NCI-H128 (cell line): Measurements from ENCODE around the gene COL11A2.
"Not testable (repeated sequence)": the region's sequence is repeated elsewhere in the genome, so short reads cannot be mapped to it uniquely, and the experiment has no call there.

Source experiments
- DNase-seq: peaks from one replicate; lab custom pipeline; 2025; ENCODE audit not compliant: unreplicated experiment; lab: John Stamatoyannopoulos, UW

The COL11A2 gene

DNA sequence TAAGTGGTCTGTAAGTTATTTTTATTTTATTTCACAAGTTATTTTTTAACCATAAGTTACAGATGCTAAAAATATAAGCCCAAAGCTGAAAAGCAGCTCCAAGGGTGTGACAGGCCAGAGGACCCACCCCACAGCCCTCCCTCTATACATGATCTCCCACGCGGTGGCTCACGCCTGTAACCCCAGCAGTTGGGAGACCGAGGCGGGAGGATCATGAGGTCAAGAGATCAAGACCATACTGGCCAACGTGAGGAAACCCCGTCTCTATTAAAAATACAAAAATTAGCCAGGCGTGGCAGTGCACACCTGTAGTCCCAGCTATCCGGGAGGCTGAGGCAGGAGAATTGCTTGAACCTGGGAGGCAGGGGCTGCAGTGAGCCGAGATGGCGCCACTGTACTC is 32.2 kb downstream of the COL11A2 start:
- no peak for DNase-seq

- DNase-seq: no peak
Observed at GRCh38 chr6:33156964-33157363, 35.3 kb downstream of the COL11A2 start.

DNA sequence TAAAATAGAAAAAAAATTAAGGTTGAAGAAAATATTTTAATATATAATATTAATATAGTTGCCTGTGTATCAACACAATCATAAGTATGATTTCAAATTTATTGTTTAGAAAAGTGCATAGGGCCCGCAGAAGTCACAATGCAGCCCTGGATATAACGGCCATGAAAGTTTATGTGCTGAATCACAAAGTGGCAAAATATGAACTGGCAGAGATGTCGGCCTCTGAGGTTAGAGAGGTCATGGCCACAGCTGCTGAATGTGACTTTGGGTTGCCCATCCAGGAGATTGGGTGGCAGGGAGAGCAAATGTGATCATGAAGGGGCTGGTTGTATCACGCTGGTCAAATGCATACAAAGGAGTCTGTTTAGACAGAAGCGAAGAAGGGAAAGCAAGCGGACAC is 35.7 kb downstream of the COL11A2 start:
- DNase-seq: no peak

DNA sequence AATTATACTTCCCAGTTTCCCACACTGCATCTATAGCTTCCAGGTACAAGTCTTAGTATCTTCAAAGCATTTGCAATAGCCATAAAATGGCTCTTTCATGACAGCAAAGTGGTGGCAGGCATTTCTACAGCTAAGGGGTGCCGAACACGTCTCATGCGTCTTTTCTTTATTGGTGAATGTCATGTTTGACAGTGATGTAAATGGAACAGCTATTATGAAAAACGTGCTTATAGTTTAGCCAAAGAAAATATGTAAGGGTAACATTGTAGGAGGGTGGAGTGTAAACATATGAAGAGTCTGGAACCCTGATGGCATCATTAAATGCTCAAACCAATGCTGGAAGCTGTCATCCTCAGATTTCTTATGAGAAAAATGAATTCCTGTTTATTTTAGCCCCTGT is 37.9 kb downstream of the COL11A2 start:
- no peak for DNase-seq

DNA sequence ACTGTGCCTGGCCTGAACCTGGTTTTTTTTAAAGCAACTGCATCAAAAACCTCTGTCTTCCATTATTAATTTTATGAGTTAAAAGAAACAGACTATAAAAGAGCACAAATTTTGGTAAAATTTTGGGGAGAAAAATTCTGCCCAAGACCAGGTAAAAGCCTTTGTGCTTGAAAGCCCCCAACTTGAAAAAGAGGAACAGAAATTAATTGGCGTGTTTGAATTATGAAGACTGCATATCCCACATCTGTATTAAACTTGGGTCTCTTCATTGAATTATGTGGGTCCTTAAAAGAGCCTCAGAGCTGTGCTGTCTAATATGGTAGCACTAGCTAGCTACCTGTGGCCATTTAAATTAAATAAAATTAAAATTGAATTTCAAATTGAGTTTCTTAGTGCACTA is 41.2 kb downstream of the COL11A2 start:
- no peak for DNase-seq

DNA sequence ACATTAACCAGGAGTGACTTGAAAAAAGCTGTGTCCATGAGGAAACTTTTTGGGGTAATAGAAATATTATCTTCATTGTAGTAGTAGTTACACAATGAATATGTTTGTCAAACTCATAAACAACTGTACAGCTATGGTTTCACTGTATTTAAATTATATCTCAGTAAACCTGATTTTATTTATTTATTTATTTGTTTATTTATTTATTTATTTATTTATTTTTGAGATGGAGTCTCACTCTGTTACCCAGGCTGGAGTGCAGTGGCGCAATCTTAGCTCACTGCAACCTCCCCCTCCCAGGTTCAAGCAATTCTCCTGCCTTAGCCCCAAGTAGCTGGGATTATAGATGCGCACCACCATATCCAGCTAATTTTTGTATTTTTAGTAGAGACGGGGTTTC is 41.7 kb downstream of the COL11A2 start:
- DNase-seq: not testable (repeated sequence)

DNA sequence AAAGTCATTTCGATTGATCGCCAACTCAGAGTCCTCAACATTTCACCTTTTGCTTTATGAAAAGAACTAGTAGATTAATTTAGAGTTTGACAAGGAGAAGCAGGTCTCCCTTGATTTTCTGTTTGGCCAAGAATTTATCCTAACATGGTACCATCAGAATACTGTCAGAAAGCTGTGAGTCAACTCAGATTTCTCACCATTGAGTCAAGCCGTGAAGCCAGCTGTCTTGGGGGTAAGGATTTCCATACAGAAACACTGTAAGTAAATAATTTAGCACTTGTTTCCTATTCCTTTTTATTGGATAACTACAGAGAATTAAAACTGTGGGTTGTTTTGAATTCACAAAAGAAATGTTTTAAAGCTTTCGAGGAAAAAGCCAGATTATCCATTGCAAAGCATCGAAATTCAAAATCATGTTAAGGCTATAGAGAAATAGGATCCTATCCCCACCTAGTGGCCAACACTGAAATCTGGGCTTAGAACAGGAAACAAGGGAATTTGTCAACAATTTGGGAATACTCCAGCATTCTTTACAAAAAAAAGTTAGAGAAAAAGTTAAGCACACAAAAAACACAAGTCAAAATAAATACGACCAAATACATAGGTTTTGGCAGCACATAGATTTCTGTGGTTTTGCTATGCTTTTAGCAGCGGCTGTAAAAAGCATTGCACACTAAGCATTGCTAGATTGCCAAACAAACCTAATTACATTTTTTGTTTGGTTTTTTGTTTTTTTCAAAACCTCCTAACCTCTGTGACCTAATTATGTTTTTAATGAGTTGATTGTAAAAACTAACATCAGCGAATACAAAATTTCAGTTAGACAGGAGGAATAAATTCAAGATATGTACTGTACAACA is 44.2 kb downstream of the COL11A2 start:
- no peak for DNase-seq

- DNase-seq: no peak
Observed at GRCh38 chr6:33144373-33144772, 47.9 kb downstream of the COL11A2 start.

GRCh38 chr6:33143113-33143770 is 49.0 kb downstream of the COL11A2 start:
- no peak for DNase-seq

GRCh38 chr6:33142501-33143070 is 49.7 kb downstream of the COL11A2 start:
- no peak for DNase-seq

- DNase-seq: no peak
Observed at GRCh38 chr6:33140556-33140955, 51.7 kb downstream of the COL11A2 start.

DNA sequence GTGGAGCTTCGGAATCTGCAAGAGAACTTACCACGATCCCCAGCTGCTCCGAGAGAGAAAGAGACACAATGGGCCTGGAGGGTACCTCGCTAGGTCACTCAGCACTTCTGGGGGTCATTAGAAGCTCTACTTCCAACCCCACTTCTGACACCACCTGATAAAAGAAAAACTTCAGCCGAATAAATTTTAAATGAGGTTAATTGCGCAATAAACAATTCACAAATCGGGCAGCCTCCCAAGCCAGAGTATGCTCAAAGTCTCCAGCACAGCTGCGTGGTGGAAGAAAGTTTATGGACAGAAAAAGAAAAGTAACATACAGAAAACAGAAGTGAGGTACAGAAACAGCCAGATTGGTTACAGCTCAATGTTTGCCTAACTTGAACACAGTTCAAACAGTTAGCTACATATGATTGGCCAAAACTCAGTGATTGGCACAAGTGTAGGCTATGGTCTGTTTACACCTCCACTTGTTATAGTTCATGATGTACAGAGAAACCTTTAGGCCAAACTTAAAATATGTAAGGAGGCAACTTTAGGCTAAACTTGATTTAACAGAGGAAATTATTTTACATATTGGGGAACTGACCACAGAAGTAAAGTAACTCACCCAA is 52.6 kb downstream of the COL11A2 start:
- DNase-seq: no peak

GRCh38 chr6:33136310-33136900 is 55.9 kb downstream of the COL11A2 start:
- no peak for DNase-seq

DNA sequence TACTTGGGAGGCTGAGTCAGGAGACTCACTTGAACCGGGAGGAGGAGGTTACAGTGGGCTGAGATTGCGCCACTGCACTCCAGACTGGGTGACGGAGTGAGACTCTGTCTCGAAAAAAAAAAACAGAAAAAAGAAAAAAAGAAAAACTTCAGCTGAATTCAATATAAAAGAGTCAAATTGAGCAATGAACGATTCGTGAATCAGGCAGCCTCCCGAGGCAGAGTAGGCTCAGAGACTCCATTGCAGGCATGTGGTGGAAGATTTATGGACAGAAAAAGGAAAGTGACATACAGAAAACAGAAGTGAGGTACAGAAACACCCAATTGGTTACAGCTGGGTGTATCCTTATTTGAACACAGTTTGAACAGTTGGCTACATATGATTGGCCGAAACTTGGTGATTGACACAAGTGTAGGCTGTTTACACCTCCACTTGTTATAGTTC is 60.2 kb downstream of the COL11A2 start:
- DNase-seq: no peak

- no peak for DNase-seq
Observed at GRCh38 chr6:33128318-33128717, 63.9 kb downstream of the COL11A2 start.

- peak; percentile 6 for DNase-seq
Observed at GRCh38 chr6:33126101-33126714, 66.1 kb downstream of the COL11A2 start.

GRCh38 chr6:33124947-33125346 is 67.3 kb downstream of the COL11A2 start:
- DNase-seq: no peak

GRCh38 chr6:33124525-33124901 is 67.8 kb downstream of the COL11A2 start:
- no peak for DNase-seq

DNA sequence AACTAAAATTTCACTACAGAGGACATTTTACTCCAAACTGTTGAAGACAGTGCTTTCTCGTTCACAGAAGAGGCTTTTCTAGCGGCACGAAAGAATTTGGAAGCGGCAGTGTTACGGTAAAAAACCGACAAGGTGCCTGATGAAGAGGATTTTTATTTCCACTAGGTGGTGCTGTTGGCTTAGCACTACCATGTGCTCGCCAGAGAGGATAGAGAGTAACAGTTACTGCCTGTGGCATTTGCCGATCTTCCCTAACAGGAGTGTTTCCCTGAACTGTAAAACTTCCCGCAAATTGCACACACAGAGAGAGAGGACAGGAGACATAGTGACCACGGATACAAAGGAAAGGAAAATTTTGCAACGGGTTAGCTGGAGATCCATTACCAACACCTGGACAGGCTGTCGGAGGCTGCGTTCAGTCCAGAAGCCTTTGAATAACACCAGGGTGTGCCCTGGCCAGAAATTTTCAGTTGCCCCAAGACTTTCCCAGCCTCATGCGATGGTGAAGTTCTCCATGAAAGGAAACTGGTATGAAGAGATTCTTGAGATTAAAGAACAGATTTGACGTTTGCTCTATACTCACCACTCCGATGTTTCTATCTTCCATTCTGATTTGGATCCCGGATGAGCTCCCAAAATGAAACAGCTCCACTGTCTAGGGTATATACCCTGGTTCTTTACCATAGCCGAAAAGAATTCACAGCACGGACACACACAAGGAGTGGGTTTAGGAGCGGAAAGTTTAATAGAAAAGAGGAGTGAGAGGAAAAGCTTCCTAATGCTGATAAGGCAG is 68.3 kb downstream of the COL11A2 start:
- DNase-seq: peak; percentile 2

DNA sequence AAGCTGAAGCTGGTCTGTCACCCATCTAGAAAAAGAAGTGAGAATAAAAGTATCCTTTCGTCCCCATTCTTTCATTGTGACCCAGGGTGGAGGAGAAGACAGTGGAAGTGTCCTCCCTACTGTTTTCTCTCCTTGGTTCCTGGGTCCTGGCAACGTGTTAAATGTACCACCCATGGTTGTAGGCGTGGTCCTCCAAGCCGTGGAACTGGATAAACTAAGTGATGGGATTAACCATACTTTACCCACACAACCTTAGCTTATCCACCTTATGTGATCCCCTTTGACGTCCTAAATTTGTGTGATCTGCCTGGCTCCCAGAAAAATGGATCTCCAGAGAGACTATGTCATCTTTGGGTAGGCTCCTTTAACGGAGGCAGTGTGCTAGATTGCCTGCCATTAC is 69.1 kb downstream of the COL11A2 start:
- DNase-seq: no peak
